ENCODE measurements around the gene WASF3. TPM values are rescaled to one million over a fixed set of nuclear protein-coding genes. Genes with fewer than 3 reads are reported as not detected.

WASF3 gene
- total RNA-seq, 1 experiment from 2014 or later = not detected

DNA sequence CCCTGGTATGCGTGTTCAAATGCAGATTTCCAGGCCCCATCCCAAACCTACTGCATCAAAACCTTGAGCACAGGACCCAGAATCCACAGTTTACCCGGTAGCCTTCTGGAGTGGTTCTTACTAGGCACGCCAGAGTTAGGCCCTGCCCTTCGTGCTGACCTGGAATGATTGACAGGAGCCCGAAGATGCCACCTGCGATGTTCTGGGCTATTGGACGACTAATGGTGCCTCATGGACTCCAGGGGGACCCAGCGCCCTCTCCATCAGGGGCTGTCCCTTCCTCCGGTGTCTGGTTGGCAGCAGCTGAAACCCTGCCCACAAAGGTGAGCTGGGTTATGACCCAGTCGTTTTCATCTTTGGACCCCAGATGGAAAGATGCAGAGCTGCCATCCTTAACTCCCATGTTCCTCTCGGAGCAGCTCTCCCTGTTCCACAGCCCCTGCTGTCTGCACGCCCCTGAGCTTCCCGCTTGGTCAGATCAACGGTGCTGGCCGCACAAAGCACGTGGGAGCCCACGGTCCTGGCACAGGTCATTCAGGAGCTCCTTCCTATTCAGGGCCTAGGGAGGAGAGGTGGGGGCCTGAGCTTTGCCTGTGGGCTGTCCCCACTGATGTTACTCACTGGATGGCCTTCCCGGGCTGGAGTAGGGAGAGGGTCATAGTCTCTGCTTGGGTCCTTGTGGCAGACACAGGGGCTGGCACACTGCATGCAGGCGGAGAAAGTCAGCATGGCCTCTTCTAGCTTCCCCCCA lies 137.3 kb downstream of the WASF3 start:
- in situ Hi-C loops (cut with HindIII; ENCODE audit: low pct_unique_long_range_greater_than_20kb, low sequenced_read_pairs) = no loop called here
- no peak for DNase-seq (ENCODE audit: low read depth)

GRCh38 chr13:26695360-26695705 lies 137.8 kb downstream of the WASF3 start:
- DNase-seq (ENCODE audit: low read depth) = no peak
- in situ Hi-C loops (cut with HindIII; ENCODE audit: low pct_unique_long_range_greater_than_20kb, low sequenced_read_pairs) = no loop called here

GRCh38 chr13:26695891-26696311 lies 138.4 kb downstream of the WASF3 start:
- in situ Hi-C loops (cut with HindIII; ENCODE audit: low pct_unique_long_range_greater_than_20kb, low sequenced_read_pairs) = no loop called here

DNA sequence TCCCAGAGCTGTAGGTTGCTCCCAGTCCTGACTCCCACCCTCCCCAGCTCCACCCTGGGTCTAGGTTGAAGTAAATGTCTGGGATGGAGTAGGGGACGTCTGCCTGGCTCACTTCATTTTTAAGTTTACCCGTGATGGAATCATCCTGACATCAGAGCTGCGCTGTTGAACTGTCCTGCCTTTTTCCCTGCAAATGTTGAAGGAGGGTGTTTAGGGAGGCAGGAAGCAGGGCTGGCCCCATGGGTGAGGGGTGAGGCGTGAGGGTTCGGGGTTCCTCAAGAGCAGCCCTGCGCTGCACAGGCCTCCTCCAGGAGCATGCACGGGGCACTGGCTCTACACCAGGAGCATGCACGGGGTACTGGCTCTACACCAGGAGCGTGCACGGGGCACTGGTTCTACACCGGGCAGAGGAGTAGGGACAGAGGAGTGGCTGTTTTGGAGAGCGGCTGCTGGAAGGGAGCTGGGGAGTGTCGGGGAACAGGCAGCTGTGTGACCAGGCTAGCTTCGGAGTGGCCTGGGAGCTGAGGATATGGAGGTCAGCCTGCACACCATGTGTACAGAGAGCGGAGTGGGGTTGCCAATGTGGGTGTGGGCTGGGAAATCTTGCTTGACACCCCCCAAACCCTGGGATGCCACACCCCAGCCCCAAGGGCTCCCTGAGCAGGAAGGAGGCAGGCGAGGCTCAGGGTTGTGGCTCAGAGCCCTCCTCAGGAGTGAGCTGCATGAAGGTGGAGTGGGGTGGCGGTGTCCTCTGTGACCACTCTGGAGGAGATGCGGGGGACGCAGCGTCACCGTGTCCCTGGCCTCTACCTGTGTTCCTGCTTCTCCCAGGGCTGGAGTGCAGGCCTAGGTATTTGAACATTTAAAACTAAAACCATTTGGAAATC lies 139.8 kb downstream of the WASF3 start:
- in situ Hi-C loops (cut with HindIII; ENCODE audit: low pct_unique_long_range_greater_than_20kb, low sequenced_read_pairs) = no loop called here
- no peak for DNase-seq (ENCODE audit: low read depth)

More at GRCh38 chr13:26695891-26696311, 138.4 kb downstream of the WASF3 start:
- DNase-seq (ENCODE audit: low read depth) = no peak

- in situ Hi-C loops (cut with HindIII; ENCODE audit: low pct_unique_long_range_greater_than_20kb, low sequenced_read_pairs) = no loop called here
- peak; percentile 55 for DNase-seq (ENCODE audit: low read depth)
Measured at GRCh38 chr13:26698392-26699196, 141.1 kb downstream of the WASF3 start.

GRCh38 chr13:26699197-26699490 lies 141.7 kb downstream of the WASF3 start:
- no peak for DNase-seq (ENCODE audit: low read depth)
- in situ Hi-C loops (cut with HindIII; ENCODE audit: low pct_unique_long_range_greater_than_20kb, low sequenced_read_pairs) = no loop called here

DNA sequence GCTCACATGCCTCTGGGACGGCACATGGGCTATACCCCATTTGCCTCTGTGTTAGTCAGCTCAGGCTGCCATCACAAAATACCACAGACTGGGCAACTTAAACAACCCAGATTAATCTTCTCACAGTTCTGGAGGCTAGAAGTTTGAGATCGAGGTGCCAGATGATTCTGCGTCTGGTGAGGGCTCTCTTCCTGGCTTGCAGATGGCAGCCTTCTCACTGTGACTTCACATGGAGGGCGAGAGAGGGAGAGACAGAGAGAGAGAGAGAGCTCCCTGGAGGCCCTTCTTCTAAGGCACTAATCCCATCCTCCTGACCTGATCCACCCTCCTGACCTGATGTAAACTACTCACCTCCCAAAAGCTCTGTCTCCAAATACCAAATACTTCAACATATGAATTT lies 148.1 kb downstream of the WASF3 start:
- in situ Hi-C loops (cut with HindIII; ENCODE audit: low pct_unique_long_range_greater_than_20kb, low sequenced_read_pairs) = no loop called here
- no peak for DNase-seq (ENCODE audit: low read depth)

- in situ Hi-C loops (cut with HindIII; ENCODE audit: low pct_unique_long_range_greater_than_20kb, low sequenced_read_pairs) = no loop called here
Measured at GRCh38 chr13:26706381-26706780, 148.9 kb downstream of the WASF3 start.

GRCh38 chr13:26707122-26708006 lies 149.9 kb downstream of the WASF3 start:
- in situ Hi-C loops (cut with HindIII; ENCODE audit: low pct_unique_long_range_greater_than_20kb, low sequenced_read_pairs) = no loop called here
- no peak for DNase-seq (ENCODE audit: low read depth)

More at GRCh38 chr13:26706381-26706780, 148.9 kb downstream of the WASF3 start:
- DNase-seq (ENCODE audit: low read depth) = no peak

- in situ Hi-C loops (cut with HindIII; ENCODE audit: low pct_unique_long_range_greater_than_20kb, low sequenced_read_pairs) = no loop called here
- DNase-seq (ENCODE audit: low read depth) = no peak
Measured at GRCh38 chr13:26708007-26708297, 150.5 kb downstream of the WASF3 start.

DNA sequence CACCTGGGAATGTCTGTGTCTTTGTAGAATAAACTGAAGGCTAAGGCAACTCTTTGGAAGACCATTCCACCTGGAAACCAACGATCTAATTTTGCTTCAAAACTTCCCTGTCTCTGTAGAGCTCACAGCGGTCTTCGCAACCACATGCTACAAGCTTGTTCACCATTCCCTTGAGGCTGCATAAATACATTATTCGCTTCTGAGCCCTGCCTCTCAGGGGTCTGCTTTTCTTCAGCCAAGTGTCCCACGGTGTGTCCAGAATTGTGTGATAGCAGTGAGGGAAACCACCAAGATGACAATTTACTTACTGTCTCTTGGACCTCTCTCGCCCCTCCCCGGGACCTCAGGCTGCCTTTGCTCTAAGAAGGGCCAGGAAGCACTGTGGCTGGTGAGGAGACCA lies 152.0 kb downstream of the WASF3 start:
- no peak for DNase-seq (ENCODE audit: low read depth)
- in situ Hi-C loops (cut with HindIII; ENCODE audit: low pct_unique_long_range_greater_than_20kb, low sequenced_read_pairs) = no loop called here

- in situ Hi-C loops (cut with HindIII; ENCODE audit: low pct_unique_long_range_greater_than_20kb, low sequenced_read_pairs) = no loop called here
- DNase-seq (ENCODE audit: low read depth) = no peak
Measured at GRCh38 chr13:26710166-26710565, 152.7 kb downstream of the WASF3 start.

GRCh38 chr13:26711211-26711610 lies 153.7 kb downstream of the WASF3 start:
- in situ Hi-C loops (cut with HindIII; ENCODE audit: low pct_unique_long_range_greater_than_20kb, low sequenced_read_pairs) = no loop called here
- no peak for DNase-seq (ENCODE audit: low read depth)

DNA sequence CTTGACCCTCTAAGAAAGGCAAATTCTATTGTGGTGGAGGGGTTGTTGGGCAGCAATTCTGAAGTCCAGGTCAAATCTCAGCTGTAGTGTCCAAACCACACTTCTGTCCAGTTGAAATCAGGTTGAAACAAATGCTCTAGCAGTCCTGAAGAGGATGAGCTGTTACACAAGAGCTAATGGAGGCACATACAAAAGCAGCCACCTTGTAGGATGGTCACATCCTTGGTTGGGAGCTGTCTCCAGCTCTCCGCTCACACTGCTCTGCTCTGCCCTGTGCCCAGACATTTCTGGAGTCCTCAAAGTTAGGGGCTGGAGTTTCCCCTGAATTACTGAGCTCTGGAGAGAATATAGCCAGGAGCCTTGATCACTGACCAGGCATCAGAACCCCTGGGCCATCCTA lies 155.9 kb downstream of the WASF3 start:
- in situ Hi-C loops (cut with HindIII; ENCODE audit: low pct_unique_long_range_greater_than_20kb, low sequenced_read_pairs) = no loop called here
- DNase-seq (ENCODE audit: low read depth) = no peak

GRCh38 chr13:26716984-26717383 lies 159.5 kb downstream of the WASF3 start:
- in situ Hi-C loops (cut with HindIII; ENCODE audit: low pct_unique_long_range_greater_than_20kb, low sequenced_read_pairs) = no loop called here
- no peak for DNase-seq (ENCODE audit: low read depth)

DNA sequence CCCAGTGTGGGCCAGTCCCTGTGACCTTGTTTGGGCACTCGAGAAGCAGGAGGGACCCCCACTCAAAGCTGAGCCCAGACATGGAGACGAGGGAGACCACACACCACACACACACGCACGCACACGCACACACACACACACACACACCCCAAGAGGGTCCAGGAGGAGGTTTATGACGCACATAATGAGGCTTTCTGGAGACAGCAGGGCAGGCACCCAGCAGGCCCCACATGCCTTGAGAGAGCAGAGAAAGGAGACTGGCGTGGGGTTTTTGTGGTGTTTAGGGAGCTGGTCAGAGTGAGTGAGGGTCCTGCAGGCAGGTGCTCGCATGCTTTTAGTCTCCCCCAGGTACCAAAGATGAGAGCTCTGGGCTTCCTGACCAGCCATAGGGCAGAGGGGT lies 160.7 kb downstream of the WASF3 start:
- DNase-seq (ENCODE audit: low read depth) = no peak
- in situ Hi-C loops (cut with HindIII; ENCODE audit: low pct_unique_long_range_greater_than_20kb, low sequenced_read_pairs) = no loop called here

DNA sequence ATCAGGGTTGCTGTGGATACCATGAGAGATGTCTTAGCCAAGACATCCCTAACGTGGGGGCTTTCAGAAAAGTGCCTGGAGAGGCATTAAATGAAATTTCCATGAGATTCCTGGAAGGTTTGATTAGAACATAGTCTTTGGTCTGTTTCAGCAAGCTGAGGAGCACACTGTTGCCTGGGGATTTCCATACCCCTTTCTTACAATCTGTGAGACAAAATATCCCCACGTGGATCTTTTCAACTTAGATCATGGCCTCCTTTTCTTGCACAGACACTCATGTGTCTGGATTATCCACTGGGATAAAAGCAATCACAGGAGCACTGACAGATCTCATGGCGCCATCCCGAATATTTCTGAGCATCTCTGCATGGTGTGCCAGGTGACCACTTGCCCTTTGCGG lies 161.4 kb downstream of the WASF3 start:
- no peak for DNase-seq (ENCODE audit: low read depth)
- in situ Hi-C loops (cut with HindIII; ENCODE audit: low pct_unique_long_range_greater_than_20kb, low sequenced_read_pairs) = no loop called here

DNA sequence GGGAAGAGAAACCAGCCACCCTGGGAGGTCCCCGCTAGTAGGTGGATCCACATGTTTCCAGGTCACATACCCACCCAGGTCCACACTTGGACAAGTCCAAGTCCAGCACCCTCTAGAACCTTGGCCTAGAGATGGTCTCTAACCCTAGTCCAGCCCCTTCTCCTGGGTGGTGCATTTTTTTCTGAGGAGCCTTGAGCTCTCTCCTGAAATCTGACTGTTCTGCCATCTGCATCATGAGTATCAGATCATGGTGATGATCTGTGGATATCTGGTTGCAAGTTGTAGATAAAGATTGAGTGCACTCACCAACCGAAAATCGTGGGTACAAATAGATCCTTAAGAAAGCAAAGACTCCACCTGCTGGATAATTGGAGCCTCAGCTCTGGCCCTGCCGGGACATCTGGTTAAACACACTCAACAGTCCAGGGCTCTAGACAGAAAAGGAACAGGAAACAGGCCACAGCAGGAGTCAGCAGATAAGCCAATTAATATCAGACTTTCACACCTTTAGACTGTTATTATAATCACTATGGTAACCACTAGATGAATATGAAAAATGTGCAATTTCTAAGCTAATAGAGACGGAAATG lies 162.0 kb downstream of the WASF3 start:
- in situ Hi-C loops (cut with HindIII; ENCODE audit: low pct_unique_long_range_greater_than_20kb, low sequenced_read_pairs) = no loop called here

More for the DNA sequence above, 162.0 kb downstream of the WASF3 start:
- DNase-seq (ENCODE audit: low read depth) = no peak
